B cell (primary cell): Measurements from ENCODE around the gene SLC7A6OS. TPM values are rescaled to one million over a fixed set of nuclear protein-coding genes. Genes with fewer than 3 reads are reported as not detected.
A peak's percentile ranks its signal among the peaks of the same experiment; 100 is the strongest.

ENCODE experiments used
- ATAC-seq: fragments of 200-7000 bp; cut with Tn5 transposase; one replicate; pipeline ENCODE4 v1.10.0; 2021; ENCODE audit warnings: low read depth, mild to moderate bottlenecking, moderate number of reproducible peaks, moderate library complexity
- CTCF ChIA-PET: fragments of 350-600 bp; sonication (Branson Sonifier 250); formaldehyde crosslinking; loops from one replicate; lab custom pipeline; 2021; ENCODE audit warnings: antibody characterized with exemption, inconsistent platforms; lab: Charles Lee
- POLR2A ChIA-PET: fragments of 350-600 bp; sonication (Branson Sonifier 250); formaldehyde crosslinking; loops from one replicate; lab custom pipeline; 2021; ENCODE audit warnings: antibody characterized with exemption; lab: Charles Lee
- DNase-seq: peaks from one replicate; pipeline ENCODE4 v3.0.0; 2013
- H2AFZ ChIP-seq: 2 replicates; pipeline ENCODE4 v1.6.1; 2012; ENCODE audit warnings: mild to moderate bottlenecking, low read depth, low read length; ENCODE audit not compliant: insufficient read depth, poor library complexity, severe bottlenecking
- H3K27ac ChIP-seq, 2 donors: 1 replicate in 1 of 2; 2 replicates in 1 of 2; pipeline ENCODE4 v1.5.1; 2012 to 2013; ENCODE audit warnings: low read length in 2 of 2, mild to moderate bottlenecking in 2 of 2, moderate library complexity in 1 of 2
- H3K27me3 ChIP-seq, 4 experiments: fragments of 200-600 bp in 1 of 4; sonication (generic) in 1 of 4; replicated peaks in 1 of 4; 1 replicate in 2 of 4; 2 replicates in 2 of 4; pipeline versions ENCODE4 v1.6.1 to v1.7.0; 2013 to 2016; ENCODE audit warnings: low read length in 3 of 4, mild to moderate bottlenecking in 2 of 4, mixed read lengths in 1 of 4, moderate library complexity in 1 of 4; ENCODE audit not compliant: insufficient read depth in 4 of 4, control insufficient read depth in 3 of 4; ENCODE audit errors: control extremely low read depth in 1 of 4
- H3K36me3 ChIP-seq, 2 experiments: replicated peaks in 1 of 2; 1 replicate in 1 of 2; 2 replicates in 1 of 2; pipeline versions ENCODE4 v1.6.1 to v1.7.1; 2013; ENCODE audit warnings: low read length in 1 of 2; ENCODE audit not compliant: insufficient read depth in 2 of 2, control insufficient read depth in 1 of 2; ENCODE audit errors: control extremely low read depth in 1 of 2, extremely low read depth in 1 of 2
- H3K4me1 ChIP-seq, 2 donors: fragments of 200-600 bp in 1 of 2; sonication (generic) in 1 of 2; 1 replicate in 1 of 2; 2 replicates in 1 of 2; pipeline versions ENCODE4 v1.5.1 to v1.6.1; 2013 to 2017; ENCODE audit warnings: low read length in 2 of 2; ENCODE audit not compliant: control insufficient read depth in 2 of 2, insufficient read depth in 2 of 2
- H3K4me2 ChIP-seq: replicated peaks from 2 replicates; pipeline ENCODE3; 2012; ENCODE audit warnings: mild to moderate bottlenecking, low read depth, low read length; ENCODE audit not compliant: poor library complexity, severe bottlenecking
- H3K4me3 ChIP-seq, 5 experiments: fragments of 200-600 bp in 1 of 5; sonication (generic) in 1 of 5; 1 replicate in 3 of 5; 2 replicates in 2 of 5; pipeline versions ENCODE4 v1.5.1 to v1.7.0; 2011 to 2016; ENCODE audit warnings: low read length in 4 of 5, mild to moderate bottlenecking in 4 of 5, low read depth in 2 of 5, control low read depth in 1 of 5, moderate library complexity in 1 of 5; ENCODE audit not compliant: insufficient read depth in 1 of 5; ENCODE audit errors: control extremely low read depth in 1 of 5, extremely low read depth in 1 of 5
- H3K79me2 ChIP-seq: fragments of 200-600 bp; sonication (generic); one replicate; pipeline ENCODE4 v1.6.0; 2016; ENCODE audit warnings: low read length; ENCODE audit not compliant: control insufficient read depth, insufficient read depth
- H3K9ac ChIP-seq: fragments of 200-600 bp; sonication (generic); 2 replicates; pipeline ENCODE4 v1.6.1; 2017; ENCODE audit warnings: mild to moderate bottlenecking, low read length, moderate library complexity
- H3K9me3 ChIP-seq, 3 donors: one replicate each; pipeline versions ENCODE4 v1.6.1 to v1.7.1; 2013; ENCODE audit warnings: low read length in 2 of 3; ENCODE audit not compliant: control insufficient read depth in 2 of 3, insufficient read depth in 1 of 3; ENCODE audit errors: control extremely low read depth in 1 of 3
- H4K20me1 ChIP-seq: 2 replicates; pipeline ENCODE4 v1.6.0; 2012; ENCODE audit warnings: mild to moderate bottlenecking, low read length; ENCODE audit not compliant: insufficient read depth, control insufficient read depth, poor library complexity, severe bottlenecking
- H3K27ac Mint-ChIP-seq: one replicate; pipeline ENCODE4 v1.8.0; 2021; ENCODE audit warnings: mixed read lengths
- H3K27me3 Mint-ChIP-seq: one replicate; pipeline ENCODE4 v1.8.0; 2021; ENCODE audit warnings: mixed read lengths
- H3K4me1 Mint-ChIP-seq: one replicate; pipeline ENCODE4 v1.8.0; 2021; ENCODE audit warnings: mixed read lengths
- H3K4me3 Mint-ChIP-seq: one replicate; pipeline ENCODE4 v1.8.0; 2021; ENCODE audit warnings: mixed read lengths
- H3K9me3 Mint-ChIP-seq: one replicate; pipeline ENCODE4 v1.8.0; 2022; ENCODE audit warnings: mixed read lengths; ENCODE audit not compliant: insufficient read depth
- CTCF ChIP-seq: fragments of 200-600 bp; IDR thresholded peaks from one replicate; pipeline ENCODE4 v1.8.0; 2022; ENCODE audit warnings: antibody characterized with exemption, mild to moderate bottlenecking
- EZH2 ChIP-seq: IDR thresholded peaks from 2 replicates; pipeline ENCODE4 v1.6.1; 2012; ENCODE audit warnings: borderline replicate concordance, low read depth, mild to moderate bottlenecking, moderate library complexity, low read length; ENCODE audit not compliant: insufficient read depth, poor library complexity, severe bottlenecking
- WGBS: methylation state at CpG from one replicate; pipeline ENCODE4 v1.1.5; 2013; ENCODE audit warnings: missing lambda C conversion rate; ENCODE audit not compliant: insufficient coverage; 5-methylcytosine and 5-hydroxymethylcytosine counted together
- intact Hi-C: fragments of 100-400 bp; cut with micrococcal nuclease; formaldehyde crosslinking; loops from one replicate; pipeline ENCODE4 v1.10.0; 2022
- polyA plus RNA-seq: library from polyadenylated mRNA; depleted of rRNA; stranded (reverse); fragments of >200 nt; gene quantifications from 2 replicates; pipeline ENCODE4 v1.2.3, GENCODE V29; 2012
- total RNA-seq, 2 donors: library from RNA; stranded (reverse); fragments of 120-200 nt in 1 of 2; gene quantifications; 1 replicate in 1 of 2; 2 replicates in 1 of 2; pipeline versions ENCODE4 v1.2.3 to v1.2.4, GENCODE V29; 2013 to 2022

Gene SLC7A6OS
- total and polyA plus RNA-seq, 2 donors (not counting 1 experiment from before 2014, with no cell fraction given): 9.9 to 54.1 TPM

GRCh38 chr16:68257906-68258800 is 52.6 kb downstream of the SLC7A6OS start:
- intact Hi-C loops: no loop called here
- H3K4me2 ChIP-seq: peak overlapping the region; percentile 51
- CTCF ChIA-PET: interaction anchor here (0.6 to 15.1 kb wide), 12 partner anchors 13 to 866 kb away, joined by 3 to 554 read pairs (median 6); partner anchors contain the start of genes ESRP2, PLA2G15, PRMT7 and SLC7A6OS

More at GRCh38 chr16:68257906-68258800, 52.6 kb downstream of the SLC7A6OS start:
- Histone ChIP-seq H2AFZ (peak overlapping the region; percentile 55), H3K27me3 (no peaks in the 10 kb centered on the region), H3K79me2 (peaks cover 34% of the 10 kb centered on the region), H3K4me3 (no peak overlapping the region), H3K9ac (no peak overlapping the region), H3K4me1 (peaks cover 20 to 37% of the 10 kb centered on the region in 2 donors), H3K27ac (peak overlapping the region; percentile 50 to 55), H3K9me3 (no peaks in the 10 kb centered on the region), H4K20me1 (peaks cover 7% of the 10 kb centered on the region), H3K36me3 (peaks cover 0 to 31% of the 10 kb centered on the region in 2 experiments)
- WGBS: 29% methylated on average over 11 of the region's 13 CpGs
- no peaks in the 10 kb centered on the region for H3K9me3 Mint-ChIP-seq
- ATAC-seq (peak; percentile 4), DNase-seq (no peak)
- POLR2A ChIA-PET: interaction anchor here (1.0 to 1.2 kb wide), 2 partner anchors 32 to 53 kb away, joined by 3 to 4 read pairs; partner anchors contain the start of genes PRMT7 and SLC7A6OS
- H3K4me3 Mint-ChIP-seq: peak overlapping the region; percentile 41
- H3K27me3 Mint-ChIP-seq: no peaks in the 10 kb centered on the region
- peaks cover 30% of the 10 kb centered on the region for H3K4me1 Mint-ChIP-seq
- H3K27ac Mint-ChIP-seq: peak overlapping the region; percentile 90
- no peak for TF ChIP-seq CTCF
- no peak for TF ChIP-seq EZH2
